ENCODE data around the gene ARID3B. TPM values are rescaled to one million over a fixed set of nuclear protein-coding genes. Genes with fewer than 3 reads are reported as not detected.
"Not testable (repeated sequence)": the region's sequence is repeated elsewhere in the genome, so short reads cannot be mapped to it uniquely, and the experiment has no call there.

Gene ARID3B
- total RNA-seq, 1 donor from 2014 or later, result 5.8 TPM

- no peak for DNase-seq (ENCODE audit: low spot score)
Measured at GRCh38 chr15:74564182-74564581, 23.2 kb downstream of the ARID3B start.

GRCh38 chr15:74565381-74566085 is 24.5 kb downstream of the ARID3B start:
- DNase-seq (ENCODE audit: low spot score), result no peak

GRCh38 chr15:74568594-74568993 is 27.6 kb downstream of the ARID3B start:
- DNase-seq (ENCODE audit: low spot score), result no peak

- DNase-seq (ENCODE audit: low spot score), result no peak
Measured at GRCh38 chr15:74569731-74570070, 28.7 kb downstream of the ARID3B start.

DNA sequence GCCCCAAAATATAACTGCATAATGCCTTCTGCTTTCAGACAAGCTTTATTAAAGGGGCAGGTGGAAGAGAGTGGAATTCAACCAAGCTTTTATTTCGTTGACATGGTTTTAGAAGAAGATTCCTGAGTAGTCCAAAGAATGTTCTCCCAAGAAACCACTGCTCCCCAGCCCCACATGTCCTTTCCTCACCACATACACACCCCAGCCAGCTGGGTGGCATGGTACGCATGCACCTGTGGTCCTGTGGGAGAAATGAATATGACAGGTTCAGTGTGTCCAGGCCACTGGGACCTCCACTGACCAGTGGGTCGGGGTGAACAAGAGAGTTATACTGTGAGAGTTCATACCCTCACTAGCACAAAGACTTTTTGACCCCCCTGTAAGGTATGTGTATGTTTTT is 30.2 kb downstream of the ARID3B start:
- DNase-seq (ENCODE audit: low spot score), result no peak

DNA sequence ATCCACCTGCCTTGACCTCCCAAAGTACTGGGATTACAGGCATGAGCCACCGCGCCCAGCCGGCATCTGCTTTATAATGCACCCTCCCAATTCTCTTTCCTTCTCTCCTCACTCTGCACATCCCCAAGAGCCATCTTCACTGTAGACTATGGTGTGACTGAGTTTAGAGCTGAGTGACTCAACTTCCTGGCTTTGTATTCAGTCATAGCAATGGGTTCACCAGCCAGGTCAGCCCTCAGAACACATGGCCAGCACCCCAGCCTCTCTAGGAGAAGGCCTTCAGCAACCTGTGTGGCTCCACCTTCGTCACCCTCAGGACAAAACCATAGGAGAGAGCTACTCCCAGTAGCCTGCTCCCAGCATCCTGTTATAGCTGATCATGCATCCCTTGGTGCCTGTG is 33.0 kb downstream of the ARID3B start:
- no peak for DNase-seq (ENCODE audit: low spot score)

GRCh38 chr15:74578496-74578994 is 37.5 kb downstream of the ARID3B start:
- DNase-seq (ENCODE audit: low spot score), result no peak

GRCh38 chr15:74579001-74579400 is 38.0 kb downstream of the ARID3B start:
- DNase-seq (ENCODE audit: low spot score), result peak; percentile 82

DNA sequence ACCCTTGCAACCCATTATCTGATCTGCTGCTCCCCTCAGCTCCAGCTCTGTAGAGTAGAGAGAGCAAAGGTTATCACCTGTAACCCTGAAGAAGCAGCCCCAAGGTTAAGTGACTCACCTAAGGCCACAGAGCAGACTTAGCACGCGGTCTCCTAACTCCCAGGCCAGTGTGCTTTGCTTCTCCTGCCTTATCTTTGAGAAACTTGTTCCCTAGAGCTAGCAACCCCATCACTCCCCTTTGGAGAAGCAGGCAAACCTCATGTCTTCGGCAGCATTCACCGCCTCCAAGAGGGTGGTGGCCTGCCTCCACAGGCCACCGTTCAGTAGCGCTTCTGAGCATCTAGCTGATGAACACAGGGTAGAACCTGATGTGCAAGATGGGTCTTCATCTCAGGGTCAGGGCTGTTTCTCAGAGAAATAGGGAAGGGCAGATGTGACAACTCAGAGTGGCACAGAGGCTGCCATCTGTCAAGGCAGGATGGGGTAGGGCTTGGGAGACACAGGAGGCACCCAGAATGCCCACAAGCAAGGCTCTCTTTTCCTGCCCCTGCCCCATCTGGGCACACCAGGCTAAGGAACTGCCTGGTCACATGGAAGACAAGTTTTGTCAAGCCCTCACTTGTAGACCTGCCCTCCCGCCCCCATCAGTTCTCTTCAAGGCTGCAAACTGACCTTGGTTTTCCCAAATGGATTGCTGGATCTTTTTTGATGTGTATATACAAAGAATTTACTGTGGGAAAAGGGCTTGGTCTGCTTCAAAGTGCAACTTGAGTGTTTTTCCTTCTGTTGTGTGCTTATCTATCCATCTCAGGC is 39.7 kb downstream of the ARID3B start:
- peak; percentile 73 for DNase-seq (ENCODE audit: low spot score)

- no peak for DNase-seq (ENCODE audit: low spot score)
Measured at GRCh38 chr15:74584204-74584603, 43.2 kb downstream of the ARID3B start.

DNA sequence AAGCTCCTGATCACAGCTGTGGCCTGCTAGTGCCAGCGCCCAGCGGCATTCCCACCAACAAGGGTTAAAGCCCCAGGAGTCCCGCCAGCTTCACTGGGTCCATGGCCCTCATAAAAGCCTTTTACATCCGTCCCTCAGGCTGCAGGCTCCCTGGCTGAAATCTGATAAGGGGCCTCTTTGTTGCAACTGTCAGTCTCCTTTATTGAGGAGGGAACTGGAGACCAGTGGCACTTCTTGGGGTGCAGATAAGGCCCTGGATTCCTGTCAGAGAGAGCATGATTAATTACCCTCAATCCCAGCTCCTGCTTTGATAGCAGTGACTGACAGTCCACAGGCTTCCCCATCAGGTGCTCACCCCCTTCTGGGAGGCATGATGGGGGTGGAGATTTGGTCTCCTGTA is 43.8 kb downstream of the ARID3B start:
- no peak for DNase-seq (ENCODE audit: low spot score)

DNA sequence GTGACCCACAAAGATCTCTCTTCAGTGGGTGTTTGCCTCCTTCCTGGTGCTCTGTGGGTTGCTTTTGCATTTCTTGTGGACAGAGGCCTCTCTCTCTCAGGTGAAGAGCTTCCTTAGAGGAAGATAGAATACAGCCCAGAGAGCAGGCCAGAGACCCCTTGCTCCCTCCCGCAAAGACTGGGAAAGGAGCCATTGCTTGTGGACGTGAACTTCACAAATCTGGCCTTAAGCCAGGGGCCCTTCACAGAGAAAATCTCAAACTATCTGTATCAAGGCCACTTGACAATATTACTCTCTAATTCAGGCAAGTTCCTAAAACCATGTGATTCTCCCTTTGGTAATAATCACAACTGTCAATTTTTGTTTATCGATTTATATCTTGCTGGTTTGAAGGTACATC is 44.2 kb downstream of the ARID3B start:
- no peak for DNase-seq (ENCODE audit: low spot score)

DNA sequence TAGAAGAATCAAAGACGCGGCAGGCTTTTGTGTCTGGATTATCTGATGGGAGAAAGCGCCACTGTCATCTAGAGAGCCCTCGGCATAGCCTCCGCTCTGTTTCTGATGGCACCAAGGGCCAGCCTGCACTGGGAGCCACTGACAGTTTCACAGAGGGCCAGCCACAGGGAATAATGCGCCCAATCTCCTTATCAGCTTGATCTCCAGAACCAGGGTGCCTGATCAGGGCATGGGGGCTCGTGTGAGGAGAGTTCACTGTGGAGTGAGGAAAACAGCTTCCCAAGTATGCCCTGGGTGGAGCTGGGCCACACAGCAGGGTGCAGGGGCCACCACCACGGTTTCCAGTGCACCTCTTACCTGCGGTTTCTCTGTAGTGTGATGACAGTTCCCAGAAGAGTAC is 44.8 kb downstream of the ARID3B start:
- no peak for DNase-seq (ENCODE audit: low spot score)

- no peak for DNase-seq (ENCODE audit: low spot score)
Measured at GRCh38 chr15:74589826-74590225, 48.8 kb downstream of the ARID3B start.

DNA sequence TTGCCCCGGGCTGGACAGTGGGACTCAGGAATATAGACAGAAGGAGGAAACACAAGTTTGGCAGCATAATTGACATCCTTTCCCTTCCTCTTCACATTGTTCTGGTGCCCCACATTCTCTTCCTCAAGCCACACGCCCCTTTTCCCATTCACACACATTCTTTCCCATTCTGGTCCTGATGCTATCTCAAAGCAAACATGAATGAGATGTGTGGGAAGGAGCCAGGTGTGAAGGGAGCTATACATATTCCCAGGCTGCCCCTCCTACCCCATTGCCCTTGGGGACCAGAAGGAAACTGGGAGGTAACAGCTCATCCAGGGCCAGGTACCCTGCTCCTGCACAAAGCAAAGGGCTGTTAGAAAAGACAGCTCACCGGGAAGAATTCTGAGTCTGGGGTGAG is 51.2 kb downstream of the ARID3B start:
- DNase-seq (ENCODE audit: low spot score), result no peak

DNA sequence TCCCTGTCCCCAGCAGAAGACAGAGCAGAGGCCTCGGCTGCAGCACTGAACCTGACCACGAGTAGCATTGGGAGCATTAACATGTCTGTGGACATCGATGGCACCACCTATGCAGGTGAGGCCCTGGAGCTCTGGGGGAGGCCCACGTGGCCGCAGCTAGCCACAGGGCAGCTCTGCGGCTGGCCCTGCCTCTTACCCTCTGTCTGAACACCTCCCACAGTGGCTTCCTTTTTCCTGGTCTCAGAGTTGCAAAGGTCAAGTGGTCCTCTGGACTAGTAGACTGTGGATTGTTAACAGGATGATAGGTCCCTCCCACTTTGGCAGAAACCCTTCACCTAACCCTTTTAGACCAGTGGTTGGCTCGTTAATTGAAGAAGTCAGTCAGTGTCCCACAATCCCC is 52.1 kb downstream of the ARID3B start:
- no peak for DNase-seq (ENCODE audit: low spot score)

DNA sequence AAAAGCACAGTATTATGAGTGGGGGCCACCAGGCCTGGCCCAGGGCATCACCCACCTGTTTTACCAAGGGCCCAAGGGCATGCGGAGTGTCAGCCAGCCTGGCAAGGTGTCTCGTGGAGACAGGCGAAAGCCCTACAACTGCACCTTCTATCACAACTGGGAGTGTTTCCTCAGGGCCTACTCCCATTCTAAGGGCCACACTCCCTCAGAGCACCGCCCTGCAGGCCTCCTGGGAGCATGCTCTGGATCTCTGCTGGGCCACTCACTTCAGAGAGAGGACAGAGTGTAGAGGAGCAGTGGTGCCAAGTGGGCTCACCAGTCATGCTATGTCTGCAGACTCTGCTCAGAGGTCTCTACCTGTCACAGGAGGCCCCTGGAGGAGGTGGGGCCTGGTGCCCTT is 53.4 kb downstream of the ARID3B start:
- DNase-seq (ENCODE audit: low spot score), result no peak

- no peak for DNase-seq (ENCODE audit: low spot score)
Measured at GRCh38 chr15:74595271-74595670, 54.3 kb downstream of the ARID3B start.

DNA sequence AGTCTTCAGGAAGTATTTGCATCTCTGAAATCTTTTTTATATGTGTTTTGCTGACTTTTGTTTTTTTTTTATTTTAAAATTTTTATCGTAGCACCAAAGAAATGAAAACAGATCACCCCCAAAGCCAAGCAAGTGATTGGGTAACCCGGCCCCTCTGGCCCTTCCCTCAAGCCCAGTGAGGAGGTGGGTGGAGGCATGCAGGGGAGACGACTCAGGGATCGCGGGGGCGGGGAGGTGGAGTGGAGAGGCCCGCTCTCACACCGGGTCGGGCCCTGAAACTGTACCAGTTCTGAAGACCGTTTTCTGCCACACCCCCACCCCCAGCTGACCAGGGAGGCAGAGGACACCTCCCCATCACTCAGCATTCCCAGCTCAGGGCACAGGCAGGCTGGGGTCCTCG is 55.7 kb downstream of the ARID3B start:
- not testable (repeated sequence) for DNase-seq (ENCODE audit: low spot score)

DNA sequence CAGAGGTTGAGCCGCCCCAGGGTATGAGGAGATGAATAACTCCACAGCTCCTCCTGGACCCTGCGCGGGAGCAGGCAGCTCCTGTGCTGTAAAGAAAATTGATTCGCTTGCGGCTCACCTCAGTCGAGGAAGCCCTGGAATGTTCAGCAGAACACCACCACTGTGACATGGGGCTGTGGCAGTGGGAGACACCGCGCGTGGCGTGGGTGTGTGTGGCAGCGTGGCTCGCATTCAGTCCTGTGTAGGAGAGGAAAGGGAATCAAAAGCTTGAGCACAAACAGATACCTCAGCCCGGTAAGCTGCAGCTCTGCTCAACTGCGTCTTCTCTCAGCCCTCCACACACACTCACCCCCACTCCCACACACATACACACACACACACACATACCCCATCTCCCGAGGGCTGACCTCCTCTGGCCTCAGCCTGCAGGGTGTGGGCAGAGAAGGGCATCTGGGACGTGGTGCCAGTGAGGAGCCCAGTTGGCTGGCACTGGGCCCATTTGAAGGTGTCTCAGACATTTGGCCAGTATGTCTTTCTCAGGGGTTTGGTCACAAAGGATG is 56.2 kb downstream of the ARID3B start:
- not testable (repeated sequence) for DNase-seq (ENCODE audit: low spot score)

DNA sequence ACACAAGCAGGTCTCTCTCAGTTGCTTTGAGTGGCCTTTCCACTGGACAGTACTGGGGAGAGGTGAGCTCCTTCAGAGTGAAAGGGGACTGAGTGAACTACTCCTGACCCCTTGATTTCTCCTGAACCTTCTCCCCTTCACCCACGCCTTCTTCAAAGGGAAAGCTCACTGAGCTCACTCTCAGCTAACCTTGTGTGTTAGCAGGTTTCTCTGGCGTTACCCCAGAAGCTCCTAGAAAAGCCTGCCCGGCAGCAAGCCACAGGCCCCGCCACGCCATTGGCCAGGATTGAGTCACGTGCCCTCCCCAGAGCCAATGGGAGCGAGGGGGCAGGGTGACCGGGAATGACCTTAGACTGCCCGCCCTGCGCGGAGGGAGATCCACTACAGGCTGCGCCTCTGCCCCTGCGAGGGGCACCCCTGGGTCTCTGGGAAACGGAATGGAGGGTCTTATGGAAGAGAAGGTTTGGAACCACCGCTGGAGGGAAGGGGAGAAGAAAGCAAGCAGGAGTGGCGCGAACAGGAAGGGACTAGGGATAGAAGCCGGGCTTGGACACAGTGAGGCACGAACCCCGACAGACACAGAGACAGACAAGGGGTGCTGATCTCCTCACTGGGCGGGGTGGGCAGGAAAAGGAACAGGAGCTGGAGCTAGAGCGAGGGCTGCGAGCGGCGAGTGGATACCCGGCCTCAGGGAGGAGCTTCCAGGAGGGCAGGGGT is 57.3 kb downstream of the ARID3B start:
- peak; percentile 97 for DNase-seq (ENCODE audit: low spot score)

- DNase-seq (ENCODE audit: low spot score), result no peak
Measured at GRCh38 chr15:74599156-74599555, 58.1 kb downstream of the ARID3B start.

Data from mesenteric fat pad (tissue), 1 donor.